DND-41 (cell line): ENCODE measurements around the gene PPP2CA.

Source experiments
- ATAC-seq: fragments of 200-7000 bp; cut with Tn5 transposase; 3 replicates; pipeline ENCODE4 v1.9.1; 2021; ENCODE audit warnings: low read depth; ENCODE audit not compliant: insufficient read depth
- DNase-seq: peaks from one replicate; pipeline ENCODE4 v3.0.0-alpha.2; 2020
- H2AFZ ChIP-seq: 2 replicates; pipeline ENCODE4 v1.6.0; 2012; ENCODE audit warnings: low read depth, low read length
- H3K27ac ChIP-seq: 2 replicates; pipeline ENCODE4 v1.5.1; 2012; ENCODE audit warnings: low read length, inconsistent platforms
- H3K27me3 ChIP-seq: fragments of 200-600 bp; sonication (generic); 2 replicates; pipeline ENCODE4 v1.6.0; 2012; ENCODE audit warnings: low read length, mild to moderate bottlenecking, inconsistent platforms; ENCODE audit not compliant: insufficient read depth, poor library complexity
- H3K36me3 ChIP-seq: 2 replicates; pipeline ENCODE4 v1.5.1; 2012; ENCODE audit warnings: low read length, inconsistent platforms; ENCODE audit not compliant: insufficient read depth
- H3K4me1 ChIP-seq: 2 replicates; pipeline ENCODE4 v1.5.1; 2012; ENCODE audit warnings: mild to moderate bottlenecking, low read length; ENCODE audit not compliant: insufficient read depth
- H3K4me2 ChIP-seq: 2 replicates; pipeline ENCODE4 v1.6.0; 2012; ENCODE audit warnings: mild to moderate bottlenecking, moderate library complexity, low read length, inconsistent platforms; ENCODE audit not compliant: insufficient read depth
- H3K4me3 ChIP-seq, 2 experiments: fragments of 200-600 bp in 1 of 2; shearing (Covaris generic) in 1 of 2; 2 replicates each; pipeline ENCODE4 v1.5.1; 2012 to 2016; ENCODE audit warnings: inconsistent platforms in 2 of 2, low read length in 2 of 2, mild to moderate bottlenecking in 2 of 2, low read depth in 1 of 2, moderate library complexity in 1 of 2
- H3K79me2 ChIP-seq: 2 replicates; pipeline ENCODE4 v1.6.0; 2012; ENCODE audit warnings: low read length, inconsistent platforms; ENCODE audit not compliant: insufficient read depth
- H3K9ac ChIP-seq: 2 replicates; pipeline ENCODE4 v1.6.0; 2012; ENCODE audit warnings: low read depth, mild to moderate bottlenecking, inconsistent platforms, low read length, moderate library complexity
- H3K9me3 ChIP-seq: 2 replicates; pipeline ENCODE4 v1.5.1; 2012; ENCODE audit warnings: low read length, moderate library complexity, mild to moderate bottlenecking, inconsistent platforms; ENCODE audit not compliant: insufficient read depth, severe bottlenecking
- H4K20me1 ChIP-seq: 2 replicates; pipeline ENCODE4 v1.6.0; 2012; ENCODE audit warnings: low read length; ENCODE audit not compliant: insufficient read depth
- EZH2 ChIP-seq: IDR thresholded peaks from 3 replicates; pipeline ENCODE4 v1.6.1; 2012; ENCODE audit warnings: borderline replicate concordance, low read depth, mild to moderate bottlenecking, moderate library complexity, low read length, inconsistent platforms; ENCODE audit not compliant: severe bottlenecking
- TF ChIP-seq, protein P1 (sequence below): IDR thresholded peaks from 2 replicates; pipeline ENCODE4 v1.5.1; 2012; ENCODE audit warnings: borderline replicate concordance, low read length, moderate library complexity, mild to moderate bottlenecking; ENCODE audit not compliant: poor library complexity, severe bottlenecking; ENCODE audit errors: extremely low read depth

The PPP2CA gene

DNA sequence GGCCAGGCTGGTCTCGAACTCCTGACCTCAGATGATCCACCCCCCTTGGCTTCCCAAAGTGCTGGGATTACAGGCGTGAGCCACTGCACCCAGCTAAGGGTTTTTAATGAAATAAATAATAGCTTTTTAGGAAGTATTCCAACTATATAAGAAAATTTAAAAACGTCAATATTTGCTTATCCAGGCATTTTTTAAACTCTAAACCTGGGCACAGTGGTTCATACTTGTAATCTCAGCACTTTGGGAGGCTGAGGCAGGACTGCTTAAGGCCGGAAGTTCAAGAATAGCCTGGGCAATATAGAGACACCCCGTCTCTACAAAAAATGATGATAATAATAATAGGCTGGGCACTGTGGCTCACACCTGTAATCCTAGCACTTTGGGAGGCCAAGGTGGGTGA is 63.3 kb downstream of the PPP2CA start:
- H3K9ac ChIP-seq = no peak overlapping the region
- no peak overlapping the region for H3K4me2 ChIP-seq
- H3K27me3 ChIP-seq = no peaks in the 10 kb centered on the region
- no peak for ATAC-seq
- no peak overlapping the region for H3K4me3 ChIP-seq
- H3K9me3 ChIP-seq = peaks cover 8% of the 10 kb centered on the region
- no peak overlapping the region for H3K27ac ChIP-seq
- peaks cover 97% of the 10 kb centered on the region for H3K36me3 ChIP-seq
- H4K20me1 ChIP-seq = no peaks in the 10 kb centered on the region; the same call in 1 of the 2 replicates
- TF ChIP-seq, protein P1, sequence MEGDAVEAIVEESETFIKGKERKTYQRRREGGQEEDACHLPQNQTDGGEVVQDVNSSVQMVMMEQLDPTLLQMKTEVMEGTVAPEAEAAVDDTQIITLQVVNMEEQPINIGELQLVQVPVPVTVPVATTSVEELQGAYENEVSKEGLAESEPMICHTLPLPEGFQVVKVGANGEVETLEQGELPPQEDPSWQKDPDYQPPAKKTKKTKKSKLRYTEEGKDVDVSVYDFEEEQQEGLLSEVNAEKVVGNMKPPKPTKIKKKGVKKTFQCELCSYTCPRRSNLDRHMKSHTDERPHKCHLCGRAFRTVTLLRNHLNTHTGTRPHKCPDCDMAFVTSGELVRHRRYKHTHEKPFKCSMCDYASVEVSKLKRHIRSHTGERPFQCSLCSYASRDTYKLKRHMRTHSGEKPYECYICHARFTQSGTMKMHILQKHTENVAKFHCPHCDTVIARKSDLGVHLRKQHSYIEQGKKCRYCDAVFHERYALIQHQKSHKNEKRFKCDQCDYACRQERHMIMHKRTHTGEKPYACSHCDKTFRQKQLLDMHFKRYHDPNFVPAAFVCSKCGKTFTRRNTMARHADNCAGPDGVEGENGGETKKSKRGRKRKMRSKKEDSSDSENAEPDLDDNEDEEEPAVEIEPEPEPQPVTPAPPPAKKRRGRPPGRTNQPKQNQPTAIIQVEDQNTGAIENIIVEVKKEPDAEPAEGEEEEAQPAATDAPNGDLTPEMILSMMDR = no peak
- TF ChIP-seq EZH2 = no peak
- DNase-seq = no peak
- H3K79me2 ChIP-seq = peaks cover 53% of the 10 kb centered on the region
- no peak overlapping the region for H2AFZ ChIP-seq
- H3K4me1 ChIP-seq = no peaks in the 10 kb centered on the region

- no peaks in the 10 kb centered on the region for H3K27me3 ChIP-seq
Measured at GRCh38 chr5:134161513-134162395, 64.1 kb downstream of the PPP2CA start.

GRCh38 chr5:134153657-134154056 is 72.2 kb downstream of the PPP2CA start:
- Histone ChIP-seq H2AFZ (no peak overlapping the region), H3K9ac (no peak overlapping the region), H3K4me1 (no peaks in the 10 kb centered on the region), H3K79me2 (peaks cover 20% of the 10 kb centered on the region), H4K20me1 (peaks cover 15% of the 10 kb centered on the region), H3K4me2 (no peak overlapping the region), H3K36me3 (peaks cover 92% of the 10 kb centered on the region), H3K4me3 (no peak overlapping the region), H3K9me3 (no peaks in the 10 kb centered on the region), H3K27ac (no peak overlapping the region), H3K27me3 (no peaks in the 10 kb centered on the region)
- no peak for ATAC-seq
- no peak for DNase-seq
- TF ChIP-seq EZH2 = no peak
- TF ChIP-seq, protein P1 = no peak

More at GRCh38 chr5:134161513-134162395, 64.1 kb downstream of the PPP2CA start:
- no peak overlapping the region for H2AFZ ChIP-seq
- peaks cover 94% of the 10 kb centered on the region for H3K36me3 ChIP-seq
- no peak overlapping the region for H3K27ac ChIP-seq
- DNase-seq (no peak), ATAC-seq (no peak)
- peaks cover 8% of the 10 kb centered on the region for H3K9me3 ChIP-seq
- H3K4me2 ChIP-seq = no peak overlapping the region
- H4K20me1 ChIP-seq = no peaks in the 10 kb centered on the region
- H3K9ac ChIP-seq = no peak overlapping the region
- H3K4me1 ChIP-seq = no peaks in the 10 kb centered on the region
- H3K4me3 ChIP-seq = no peak overlapping the region
- H3K79me2 ChIP-seq = peaks cover 46% of the 10 kb centered on the region
- TF ChIP-seq, protein P1 = no peak
- TF ChIP-seq EZH2 = no peak
